GM21737 (cell line): ENCODE results near the gene RAD52.

Experiments used
- ATAC-seq: cut with Tn5 transposase; IDR thresholded peaks from one replicate; pipeline ENCODE4 v1.9.1; 2021; ENCODE audit warnings: mild to moderate bottlenecking, moderate library complexity; ENCODE audit not compliant: unreplicated experiment

The RAD52 gene

GRCh38 chr12:949453-950191 is at the start of gene RAD52:
Gene RAD52 (minus strand): TSS chr12:949694. CDS start chr12:933058, 16,636 bp downstream.
- ATAC-seq: peak; percentile 79

- ATAC-seq: peak; percentile 60
Measured at GRCh38 chr12:998020-998874, 48.8 kb upstream of the RAD52 start.

GRCh38 chr12:997505-997904 is 48.0 kb upstream of the RAD52 start:
- ATAC-seq: no peak

GRCh38 chr12:996881-997280 is 47.4 kb upstream of the RAD52 start:
- ATAC-seq: no peak

GRCh38 chr12:992647-993046 is 43.2 kb upstream of the RAD52 start:
- ATAC-seq: no peak

GRCh38 chr12:991350-992333 is 42.1 kb upstream of the RAD52 start:
- peak; percentile 28 for ATAC-seq

GRCh38 chr12:990661-991349 is 41.3 kb upstream of the RAD52 start, which contains the start of gene ERC1:
Gene ERC1 (plus strand): TSS chr12:991223. CDS start chr12:1027904, 36,681 bp downstream.
- ATAC-seq: peak; percentile 70

GRCh38 chr12:989751-990660 is 40.5 kb upstream of the RAD52 start:
- peak; percentile 16 for ATAC-seq

- ATAC-seq: no peak
Measured at GRCh38 chr12:989051-989450, 39.6 kb upstream of the RAD52 start.

- ATAC-seq: no peak
Measured at GRCh38 chr12:988646-989045, 39.2 kb upstream of the RAD52 start.

- no peak for ATAC-seq
Measured at GRCh38 chr12:981961-982360, 32.5 kb upstream of the RAD52 start.

GRCh38 chr12:981176-981828 is 31.8 kb upstream of the RAD52 start:
- ATAC-seq: no peak

GRCh38 chr12:979349-979748 is 29.9 kb upstream of the RAD52 start:
- ATAC-seq: no peak

- no peak for ATAC-seq
Measured at GRCh38 chr12:977156-977555, 27.7 kb upstream of the RAD52 start.

- ATAC-seq: no peak
Measured at GRCh38 chr12:976644-977043, 27.1 kb upstream of the RAD52 start.

GRCh38 chr12:974271-974862 is 24.9 kb upstream of the RAD52 start:
- no peak for ATAC-seq

GRCh38 chr12:971991-972390 is 22.5 kb upstream of the RAD52 start:
- no peak for ATAC-seq

GRCh38 chr12:969821-970220 is 20.3 kb upstream of the RAD52 start:
- ATAC-seq: no peak
